Keratinocyte (primary cell): ENCODE results near the gene ATM.

Experiments used
- CTCF ChIP-seq, 3 experiments: IDR thresholded peaks in 1 of 3; conservative IDR thresholded peaks in 1 of 3; optimal IDR thresholded peaks in 1 of 3; 2 replicates in 2 of 3; 3 replicates in 1 of 3; pipeline versions ENCODE3 to v1.5.1; 2011; ENCODE audit warnings: low read length in 3 of 3, mild to moderate bottlenecking in 3 of 3, moderate library complexity in 2 of 3, control low read depth in 1 of 3, inconsistent platforms in 1 of 3; ENCODE audit not compliant: insufficient read depth in 2 of 3; ENCODE audit errors: extremely low read depth in 1 of 3
- EZH2 ChIP-seq: IDR thresholded peaks from one replicate; pipeline ENCODE4 v1.6.1; 2012; ENCODE audit warnings: inconsistent platforms, mild to moderate bottlenecking, low read length, moderate library complexity

DNA sequence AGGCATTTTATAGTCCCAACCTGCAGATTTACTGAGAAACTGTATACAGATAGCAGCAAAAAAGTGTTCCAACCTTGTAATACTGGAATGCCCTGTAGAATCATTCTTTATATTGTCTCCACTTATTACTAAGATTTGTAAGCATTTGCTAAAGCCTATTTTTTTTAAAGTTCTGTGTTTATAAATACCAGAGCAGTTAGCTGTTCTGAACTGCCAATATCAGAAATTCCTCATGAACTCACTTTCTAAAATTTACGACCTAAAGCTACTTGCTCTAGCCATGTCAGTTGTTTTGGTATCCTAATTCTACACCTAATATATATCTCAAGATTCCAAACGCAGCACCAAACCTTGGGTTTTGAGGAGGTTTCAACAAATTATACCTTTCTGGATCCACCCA is 141.3 kb downstream of the ATM start:
- TF ChIP-seq CTCF (optimal IDR thresholded peaks at IDR 0.05 in 1 of 3, IDR thresholded peaks at IDR 0.05 in 1 of 3, conservative IDR thresholded peaks at IDR 0.05 in 1 of 3; ENCODE audit: extremely low read depth in 1 of 3, insufficient read depth in 2 of 3, low read length in 3 of 3) (no peak), EZH2 (no peak)
